NCI-H2171 treated with DMSO at 0.1 percent for 48 hours (cell line): ENCODE measurements around the gene NGDN.
"Not testable (repeated sequence)": the region's sequence is repeated elsewhere in the genome, so short reads cannot be mapped to it uniquely, and the experiment has no call there.

Experiments used
- DNase-seq: peaks from one replicate; lab custom pipeline; 2025; lab: John Stamatoyannopoulos, UW

The NGDN gene

DNA sequence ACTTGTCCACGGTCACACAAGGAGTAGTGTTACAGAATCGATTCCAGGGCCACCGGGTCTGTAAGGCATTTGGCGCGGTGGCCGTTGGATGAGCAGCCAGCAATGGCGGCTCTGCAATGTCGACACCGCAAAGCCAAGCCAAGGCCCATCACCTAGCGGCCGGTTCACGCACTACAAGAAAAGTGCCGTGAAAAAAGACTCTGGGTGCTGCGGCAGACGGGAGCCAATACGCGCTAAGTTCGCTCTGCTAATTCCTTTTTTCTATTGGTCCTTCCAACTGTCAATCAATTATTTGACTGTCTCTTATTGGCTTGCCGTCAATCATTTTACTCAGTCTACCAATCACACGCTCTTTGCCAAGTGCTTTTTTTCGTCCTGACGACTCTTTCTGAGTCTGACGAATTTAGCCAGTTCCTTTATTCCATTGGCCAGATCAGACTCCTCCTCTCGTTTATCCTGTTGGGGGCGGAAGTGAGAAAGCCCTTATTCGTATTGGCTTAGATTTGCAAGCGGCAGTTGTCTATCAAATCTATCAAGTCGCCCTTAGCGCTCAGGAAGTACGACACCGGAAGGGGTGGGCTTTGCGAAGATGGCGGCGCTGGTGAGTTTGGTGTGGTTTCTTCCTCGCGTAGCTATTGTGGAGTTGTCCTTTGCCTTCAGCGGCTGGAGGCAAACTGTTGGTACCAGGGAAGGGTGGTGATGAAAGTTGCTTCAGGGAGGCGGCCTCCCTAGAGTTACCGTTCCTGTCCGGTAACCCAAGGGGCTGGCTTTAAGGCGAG is at the start of gene NGDN:
Gene NGDN, plus strand, starts transcription at position 577 of the 779 bp plus-strand sequence. Its CDS starts 13 bp downstream, at position 590.
- DNase-seq, result peak; percentile 100

GRCh38 chr14:23421594-23421993 is 47.9 kb upstream of the NGDN start:
- no peak for DNase-seq

- DNase-seq, result no peak
Observed at GRCh38 chr14:23423657-23424056, 45.8 kb upstream of the NGDN start.

DNA sequence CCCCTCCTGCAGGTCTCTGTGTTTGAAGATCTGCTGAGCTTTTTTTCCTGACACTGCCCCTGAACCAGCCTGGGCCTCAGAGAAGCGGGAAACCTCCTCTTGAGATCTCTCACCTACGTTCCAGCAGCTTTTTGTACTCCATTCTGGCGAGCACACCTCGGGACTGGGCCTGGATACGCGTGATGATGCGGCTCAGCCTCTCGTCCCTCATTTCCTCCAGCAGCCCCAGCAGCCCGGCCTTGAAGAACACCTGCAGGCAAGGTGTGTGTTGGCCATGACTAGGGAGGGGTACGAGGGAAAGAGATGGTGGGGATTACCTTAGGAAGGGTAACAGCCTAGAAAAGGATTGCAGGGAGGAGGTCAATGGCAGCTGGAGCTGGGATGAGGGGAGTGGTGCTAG is 44.3 kb upstream of the NGDN start:
- no peak for DNase-seq

- not testable (repeated sequence) for DNase-seq
Observed at GRCh38 chr14:23425798-23426197, 43.7 kb upstream of the NGDN start.

DNA sequence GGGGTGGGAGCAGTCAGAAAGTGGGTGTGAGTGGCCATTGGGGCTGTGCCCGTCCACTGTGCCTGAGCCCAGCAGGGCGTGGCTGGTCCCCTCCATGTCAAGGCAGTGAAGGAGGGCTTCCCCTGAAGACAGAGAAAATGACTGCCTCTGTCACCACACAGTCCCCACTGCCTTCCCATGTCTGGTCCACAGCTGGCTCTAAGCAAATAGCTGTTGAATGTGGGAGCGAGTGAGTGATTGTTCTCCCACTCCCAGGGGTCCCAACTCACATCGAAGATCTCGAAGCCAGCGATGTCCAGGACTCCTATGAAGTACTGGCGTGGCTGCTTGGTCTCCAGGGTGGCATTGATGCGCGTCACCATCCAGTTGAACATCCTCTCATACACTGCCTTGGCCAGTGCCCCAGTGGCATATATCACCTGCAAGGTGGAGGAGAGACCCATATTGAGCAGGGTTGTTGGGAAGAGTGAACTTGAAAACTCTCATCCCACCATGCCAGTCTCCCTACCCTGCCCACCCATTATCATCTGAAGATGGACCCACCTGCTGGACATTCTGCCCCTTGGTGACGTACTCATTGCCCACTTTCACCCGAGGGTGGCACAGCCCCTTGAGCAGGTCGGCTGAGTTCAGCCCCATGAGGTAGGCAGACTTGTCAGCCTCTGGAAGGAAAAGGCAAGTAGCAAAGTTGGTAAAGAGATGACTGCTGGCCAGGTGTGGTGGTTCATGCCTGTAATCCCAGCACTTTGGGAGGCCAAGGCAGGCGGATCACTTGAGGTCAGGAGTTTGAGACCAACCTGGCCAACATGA is 40.6 kb upstream of the NGDN start:
- no peak for DNase-seq

GRCh38 chr14:23430016-23430722 is 39.3 kb upstream of the NGDN start:
- DNase-seq, result no peak

GRCh38 chr14:23430723-23431085 is 38.8 kb upstream of the NGDN start:
- DNase-seq, result no peak

DNA sequence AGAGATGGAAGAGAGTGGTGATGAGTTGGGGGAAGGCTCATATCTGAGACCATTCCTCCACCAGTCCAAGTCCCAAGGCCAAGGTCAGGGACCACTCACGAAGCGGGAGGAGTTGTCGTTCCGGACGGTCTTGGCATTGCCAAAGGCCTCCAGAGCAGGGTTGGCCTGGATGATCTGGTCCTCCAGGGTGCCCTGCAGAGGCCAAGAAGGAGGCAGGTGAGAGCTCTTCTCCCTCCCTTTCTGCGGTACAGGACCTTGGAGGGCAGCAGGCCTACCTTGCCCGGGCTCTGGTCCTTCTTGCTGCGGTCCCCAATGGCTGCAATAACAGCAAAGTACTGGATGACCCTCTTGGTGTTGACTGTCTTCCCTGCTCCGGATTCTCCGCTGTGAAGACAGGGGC is 38.0 kb upstream of the NGDN start:
- DNase-seq, result no peak

DNA sequence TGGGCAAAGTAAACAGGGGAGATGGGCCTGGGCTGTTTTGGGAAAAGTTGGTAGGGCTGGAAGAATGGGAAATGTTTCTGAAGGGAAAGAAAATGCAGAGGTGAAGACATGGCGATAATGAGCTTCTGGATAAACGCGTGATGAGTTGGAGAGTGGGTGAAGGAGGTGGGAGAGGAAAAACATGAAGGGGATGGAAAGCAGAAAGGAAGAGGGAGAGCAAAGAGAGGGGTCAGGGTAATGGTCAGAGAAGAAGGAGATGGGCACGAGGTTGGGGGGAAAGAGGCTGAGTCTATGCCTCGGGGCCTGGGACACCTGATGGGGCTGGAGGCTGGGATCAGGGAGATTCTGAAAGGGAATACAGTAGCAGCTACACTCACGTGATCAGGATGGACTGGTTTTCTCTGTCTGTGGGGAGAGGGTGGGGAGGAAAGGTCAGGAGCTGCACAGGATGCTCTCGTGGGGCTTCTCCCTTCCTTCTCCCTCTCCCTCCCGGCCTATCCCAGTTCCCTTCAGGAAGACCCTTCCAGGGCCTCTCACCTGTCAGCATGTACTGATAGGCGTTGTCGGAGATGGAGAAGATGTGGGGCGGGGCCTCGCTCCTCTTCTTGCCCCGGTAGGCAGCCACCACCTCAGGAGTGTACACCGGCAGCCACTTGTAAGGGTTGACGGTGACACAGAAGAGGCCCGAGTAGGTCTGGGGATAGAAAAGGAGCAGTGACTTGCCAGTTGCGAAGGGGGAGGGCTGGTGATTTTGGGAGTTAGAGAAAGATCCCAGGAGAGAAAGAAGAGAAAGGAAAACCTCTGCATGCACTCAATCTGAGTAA is 37.2 kb upstream of the NGDN start:
- DNase-seq, result no peak

DNA sequence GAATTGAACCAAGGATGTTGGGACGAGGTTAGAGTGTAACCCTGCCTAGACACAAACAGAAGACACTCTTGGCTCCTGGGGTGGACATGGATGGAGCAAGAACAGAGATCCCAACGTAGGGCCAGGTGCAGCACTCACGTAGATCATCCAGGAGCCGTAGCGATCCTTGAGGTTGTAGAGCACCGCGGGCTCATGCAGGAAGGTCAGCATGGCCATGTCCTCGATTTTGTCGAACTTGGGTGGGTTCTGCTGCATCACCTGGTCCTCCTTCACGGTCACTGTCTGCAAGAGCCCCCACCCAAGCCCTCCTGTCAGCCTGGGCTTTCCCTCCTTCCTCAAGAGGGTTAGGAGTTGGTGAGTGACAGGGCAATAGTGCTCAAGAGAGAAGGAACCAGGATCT is 36.6 kb upstream of the NGDN start:
- no peak for DNase-seq

- DNase-seq, result no peak
Observed at GRCh38 chr14:23433457-23433856, 36.0 kb upstream of the NGDN start.

GRCh38 chr14:23434488-23435222 is 34.8 kb upstream of the NGDN start:
- DNase-seq, result no peak

DNA sequence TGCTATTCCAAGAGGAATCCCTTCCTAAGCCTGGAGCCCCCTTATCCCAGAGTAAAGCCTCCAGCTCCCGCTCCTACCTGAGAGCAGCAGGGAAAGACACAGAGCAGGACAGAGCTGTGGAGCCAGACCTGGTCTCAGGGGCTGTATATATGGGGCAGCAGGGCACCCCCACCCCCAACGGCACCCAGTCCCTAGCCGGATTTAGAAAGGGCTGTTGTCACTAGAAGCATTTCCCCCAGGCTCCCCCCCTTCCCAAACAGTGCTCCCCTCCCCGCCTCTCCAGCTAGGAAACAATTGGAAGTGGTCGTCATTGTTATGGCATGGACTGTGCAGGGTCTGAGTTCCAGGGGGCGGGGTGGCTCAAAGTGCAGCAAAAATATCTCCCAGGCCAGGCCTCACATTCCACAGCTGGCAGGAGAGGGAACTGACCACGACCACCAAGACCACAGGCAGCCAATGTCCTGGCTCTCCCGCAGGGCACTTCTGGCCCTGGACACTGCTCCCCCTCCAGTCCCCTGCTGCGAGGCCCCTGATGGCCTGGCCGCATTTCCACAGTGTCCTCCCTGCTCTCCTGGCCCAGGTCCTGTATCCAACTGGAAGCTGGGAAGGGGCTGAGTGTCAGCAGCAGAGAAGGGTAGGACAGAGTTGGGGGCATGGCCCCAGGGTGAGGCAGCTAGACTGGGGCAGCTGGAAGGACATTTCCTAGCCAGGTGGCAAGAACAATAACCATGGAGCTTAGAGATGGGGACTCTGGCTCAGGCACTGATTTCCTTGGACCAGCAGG is 33.8 kb upstream of the NGDN start, which contains the start of gene MYH7:
Gene MYH7, minus strand, starts transcription at position 118 of the 784 bp plus-strand sequence. CDS start 1,928 bp downstream, outside the sequence.
- DNase-seq, result no peak

DNA sequence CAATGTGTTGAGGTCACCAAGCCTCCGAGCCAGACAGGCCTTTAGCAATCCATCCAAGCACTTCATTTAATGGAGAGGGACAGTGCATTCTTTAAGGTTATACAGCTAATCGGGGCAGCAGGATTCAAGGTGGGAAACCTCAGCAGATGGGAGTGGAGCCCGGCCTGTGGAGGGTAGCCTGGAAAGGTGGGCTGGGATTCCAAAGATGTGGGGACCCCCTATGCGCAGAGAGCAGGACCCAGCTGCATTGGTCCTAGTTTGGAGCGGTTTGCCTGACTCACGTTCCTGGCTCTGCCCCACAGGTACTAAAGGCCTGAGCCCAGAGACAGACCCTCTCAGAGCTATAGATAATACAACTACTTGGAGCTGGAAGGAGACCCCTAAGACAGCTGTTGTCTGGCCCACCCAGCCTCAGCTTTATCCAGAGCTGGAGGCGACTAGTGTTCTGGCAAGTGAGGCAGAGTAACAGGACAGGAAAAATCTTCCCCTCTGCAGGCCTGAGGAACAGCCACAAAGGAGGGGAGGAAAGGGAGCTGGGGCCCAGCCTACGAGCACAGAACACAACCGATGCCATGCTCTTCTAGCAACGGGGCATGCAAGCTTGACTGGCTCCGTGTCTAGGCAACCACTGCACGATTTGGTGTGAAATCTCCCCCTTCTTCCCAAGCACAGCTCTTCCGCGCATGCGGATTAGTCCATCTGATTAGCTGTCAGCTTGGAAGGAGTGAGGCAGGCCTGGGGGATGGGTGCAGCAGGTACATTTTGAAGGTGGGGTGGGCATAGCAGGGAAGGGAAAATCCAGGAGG is 33.0 kb upstream of the NGDN start:
- DNase-seq, result peak; percentile 6

- no peak for DNase-seq
Observed at GRCh38 chr14:23437133-23438100, 32.1 kb upstream of the NGDN start.

GRCh38 chr14:23438101-23438971 is 31.2 kb upstream of the NGDN start:
- peak; percentile 13 for DNase-seq
